ENCODE results near the gene HIPK4.

- TF ChIP-seq CTCF (IDR thresholded peaks at IDR 0.05) (no peak), POLR2A (IDR thresholded peaks at IDR 0.05) (no peak)
These were observed 52.4 kb downstream of the HIPK4 start for GRCh38 chr19:40337594-40337993.
